Neural progenitor cell (in vitro differentiated cells): ENCODE results near the gene CRIM1.

Source experiments
- EZH2 ChIP-seq: fragments of 200-600 bp; sonication (generic); IDR thresholded peaks from 2 replicates; pipeline ENCODE4 v1.6.1; 2017; ENCODE audit warnings: antibody characterized with exemption, mild to moderate bottlenecking, moderate library complexity
- EZH2phosphoT487 ChIP-seq: fragments of 200-600 bp; sonication (generic); IDR thresholded peaks from 2 replicates; pipeline ENCODE4 v1.6.1; 2017; ENCODE audit warnings: antibody characterized with exemption
- TF ChIP-seq, protein P1 (sequence below): fragments of 200-600 bp; sonication (generic); IDR thresholded peaks from 2 replicates; pipeline ENCODE4 v1.5.1; 2017; ENCODE audit warnings: antibody characterized with exemption, mild to moderate bottlenecking

DNA sequence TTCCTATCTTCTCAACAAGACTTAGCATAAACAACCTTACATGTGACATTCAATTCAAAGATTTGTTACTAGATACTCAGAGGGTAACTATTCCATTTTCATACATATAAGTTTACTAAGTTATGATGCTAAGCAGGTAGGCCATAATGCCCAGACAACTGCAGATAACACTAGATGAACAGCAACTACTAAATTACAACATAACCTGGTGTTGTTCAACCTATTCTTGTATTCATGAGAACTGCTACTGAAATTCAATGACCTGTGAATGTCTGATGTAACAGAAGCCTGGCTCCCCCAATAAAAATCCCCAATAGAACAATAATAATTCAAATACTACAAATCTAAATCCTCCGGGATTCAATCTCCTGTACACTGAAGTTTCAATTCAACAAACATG, 217.6 kb downstream of the CRIM1 start:
- TF ChIP-seq, protein P1, sequence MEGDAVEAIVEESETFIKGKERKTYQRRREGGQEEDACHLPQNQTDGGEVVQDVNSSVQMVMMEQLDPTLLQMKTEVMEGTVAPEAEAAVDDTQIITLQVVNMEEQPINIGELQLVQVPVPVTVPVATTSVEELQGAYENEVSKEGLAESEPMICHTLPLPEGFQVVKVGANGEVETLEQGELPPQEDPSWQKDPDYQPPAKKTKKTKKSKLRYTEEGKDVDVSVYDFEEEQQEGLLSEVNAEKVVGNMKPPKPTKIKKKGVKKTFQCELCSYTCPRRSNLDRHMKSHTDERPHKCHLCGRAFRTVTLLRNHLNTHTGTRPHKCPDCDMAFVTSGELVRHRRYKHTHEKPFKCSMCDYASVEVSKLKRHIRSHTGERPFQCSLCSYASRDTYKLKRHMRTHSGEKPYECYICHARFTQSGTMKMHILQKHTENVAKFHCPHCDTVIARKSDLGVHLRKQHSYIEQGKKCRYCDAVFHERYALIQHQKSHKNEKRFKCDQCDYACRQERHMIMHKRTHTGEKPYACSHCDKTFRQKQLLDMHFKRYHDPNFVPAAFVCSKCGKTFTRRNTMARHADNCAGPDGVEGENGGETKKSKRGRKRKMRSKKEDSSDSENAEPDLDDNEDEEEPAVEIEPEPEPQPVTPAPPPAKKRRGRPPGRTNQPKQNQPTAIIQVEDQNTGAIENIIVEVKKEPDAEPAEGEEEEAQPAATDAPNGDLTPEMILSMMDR, result no peak
- TF ChIP-seq EZH2 (no peak), EZH2phosphoT487 (no peak)
